OCI-LY7 (cell line): ENCODE results near the gene ICE2. TPM values are rescaled to one million over a fixed set of nuclear protein-coding genes. Genes with fewer than 3 reads are reported as not detected.

Experiments
- BruUV-seq: library from RNA; stranded (reverse); fragments of 400-500 nt; replicated peaks from 2 replicates; lab custom pipeline; 2021; lab: Mats Ljungman, UMichigan
- CTCF ChIA-PET: fragments of 300-600 bp; sonication (Branson Sonifier 250); formaldehyde crosslinking; loops from one replicate; lab custom pipeline; 2022; ENCODE audit warnings: antibody characterized with exemption; ENCODE audit not compliant: unreplicated experiment; lab: Charles Lee
- POLR2A ChIA-PET: fragments of 300-600 bp; sonication (Branson Sonifier 250); formaldehyde crosslinking; loops from one replicate; lab custom pipeline; 2022; ENCODE audit warnings: antibody characterized with exemption; lab: Charles Lee
- DNase-seq: peaks from one replicate; pipeline ENCODE4 v3.0.0-alpha.2; 2015; ENCODE audit warnings: low spot score
- H2AFZ ChIP-seq: fragments of 200-600 bp; sonication (generic), shearing (Covaris generic); 2 replicates; pipeline ENCODE4 v1.6.1; 2014; ENCODE audit warnings: mild to moderate bottlenecking, antibody characterized with exemption, low read length, moderate library complexity
- H3K27ac ChIP-seq: fragments of 200-600 bp; sonication (generic); 2 replicates; pipeline ENCODE4 v1.5.1; 2014; ENCODE audit warnings: mixed run types, low read depth, mild to moderate bottlenecking, moderate library complexity, low read length, inconsistent platforms; ENCODE audit not compliant: poor library complexity, severe bottlenecking
- H3K36me3 ChIP-seq: fragments of 200-600 bp; sonication (generic); 2 replicates; pipeline ENCODE4 v1.6.1; 2014; ENCODE audit warnings: mild to moderate bottlenecking, antibody characterized with exemption, low read length, moderate library complexity, mixed read lengths; ENCODE audit not compliant: insufficient read depth
- H3K4me1 ChIP-seq: fragments of 200-600 bp; sonication (generic); 2 replicates; pipeline ENCODE4 v1.5.1; 2014; ENCODE audit warnings: mild to moderate bottlenecking, low read length; ENCODE audit not compliant: insufficient read depth, poor library complexity, severe bottlenecking
- H3K4me2 ChIP-seq: fragments of 200-600 bp; sonication (generic); 2 replicates; pipeline ENCODE4 v1.6.1; 2014; ENCODE audit warnings: mild to moderate bottlenecking, low read length
- H3K4me3 ChIP-seq: fragments of 200-600 bp; sonication (generic); 2 replicates; pipeline ENCODE4 v1.5.1; 2014; ENCODE audit warnings: mild to moderate bottlenecking, low read depth, low read length; ENCODE audit not compliant: poor library complexity, severe bottlenecking
- H3K79me2 ChIP-seq: fragments of 200-600 bp; sonication (generic); 2 replicates; pipeline ENCODE4 v1.6.1; 2016; ENCODE audit warnings: low read depth, mild to moderate bottlenecking, low read length, moderate library complexity, mixed read lengths; ENCODE audit not compliant: insufficient read depth
- H3K9me2 ChIP-seq: fragments of 200-600 bp; sonication (generic); 2 replicates; pipeline ENCODE4 v1.6.1; 2016; ENCODE audit warnings: mild to moderate bottlenecking, low read length, mixed read lengths; ENCODE audit not compliant: insufficient read depth
- H3K9me3 ChIP-seq: fragments of 200-600 bp; sonication (generic); 2 replicates; pipeline ENCODE4 v1.6.1; 2014; ENCODE audit warnings: mild to moderate bottlenecking, mixed run types, low read length, mixed read lengths
- H4K20me1 ChIP-seq: fragments of 200-600 bp; sonication (generic); 2 replicates; pipeline ENCODE4 v1.6.1; 2014; ENCODE audit warnings: mild to moderate bottlenecking, antibody characterized with exemption, low read length, moderate library complexity, mixed read lengths; ENCODE audit not compliant: insufficient read depth
- CTCF ChIP-seq: fragments of 200-600 bp; sonication (generic); conservative IDR thresholded peaks from 2 replicates; pipeline ENCODE4 v1.5.1; 2014; ENCODE audit warnings: mild to moderate bottlenecking, antibody characterized with exemption, low read length, moderate library complexity, mixed read lengths
- EZH2phosphoT487 ChIP-seq: fragments of 200-600 bp; sonication (generic); IDR thresholded peaks from 2 replicates; pipeline ENCODE4 v1.6.1; 2018; ENCODE audit warnings: low read depth, borderline replicate concordance, mild to moderate bottlenecking, mixed run types, antibody characterized with exemption, low read length, moderate library complexity, mixed read lengths
- intact Hi-C: fragments of 100-400 bp; cut with micrococcal nuclease; formaldehyde crosslinking; loops from one replicate; pipeline ENCODE4 v1.10.0; 2022; ENCODE audit not compliant: unreplicated experiment
- total RNA-seq, 2 experiments: library from RNA; depleted of rRNA in 1 of 2; stranded (reverse); fragments of >200 nt in 1 of 2; shearing (Covaris generic) in 1 of 2; gene quantifications; 2 replicates each; pipeline ENCODE4 v1.2.3, GENCODE V29; 2014 to 2022

The ICE2 gene
- total RNA-seq, 2 experiments from 2014 or later, result 37.1 to 78.1 TPM

DNA sequence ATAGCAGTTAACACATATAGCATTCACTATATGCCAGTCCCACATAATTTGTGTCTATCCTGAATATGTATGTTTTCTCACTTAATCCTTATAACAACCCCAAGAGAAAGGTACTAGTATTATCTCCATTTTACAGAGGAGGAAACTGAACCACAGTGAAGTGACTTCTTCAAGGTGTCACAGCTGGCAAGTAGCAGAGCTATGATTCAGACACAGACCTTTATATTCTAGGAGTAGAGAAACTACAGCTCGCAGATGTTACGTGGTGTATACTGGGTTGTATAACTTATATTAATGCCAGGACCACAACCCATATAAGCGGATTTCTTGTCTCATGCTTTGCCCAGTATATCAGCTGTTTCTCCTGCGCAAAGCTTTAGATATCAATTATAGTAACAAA lies 29.5 kb upstream of the ICE2 start:
- Histone ChIP-seq H3K4me1 (peaks cover 6% of the 10 kb centered on the region), H3K4me2 (no peak overlapping the region), H3K4me3 (no peak overlapping the region), H3K9me2 (no peaks in the 10 kb centered on the region), H3K79me2 (no peaks in the 10 kb centered on the region), H3K36me3 (no peaks in the 10 kb centered on the region), H3K27ac (no peak overlapping the region), H3K9me3 (no peaks in the 10 kb centered on the region), H4K20me1 (no peaks in the 10 kb centered on the region), H2AFZ (no peak overlapping the region)
- no peak for TF ChIP-seq CTCF
- TF ChIP-seq EZH2phosphoT487, result no peak
- intact Hi-C loops, result loop anchor here (5.0 kb wide), 1 partner anchor 151 kb away; no protein-coding TSS in a partner anchor
- ChIA-PET CTCF (no interaction called here), POLR2A (no interaction called here)
- BruUV-seq, result no TSS peak
- DNase-seq, result no peak

GRCh38 chr15:60507596-60508424 lies 28.9 kb upstream of the ICE2 start:
- no peaks in the 10 kb centered on the region for H3K36me3 ChIP-seq
- H3K4me3 ChIP-seq, result no peak overlapping the region
- no peaks in the 10 kb centered on the region for H3K9me3 ChIP-seq
- H4K20me1 ChIP-seq, result no peaks in the 10 kb centered on the region
- intact Hi-C loops, result loop anchor here (5.0 kb wide), 1 partner anchor 151 kb away; no protein-coding TSS in a partner anchor
- ChIA-PET CTCF (no interaction called here), POLR2A (no interaction called here)
- BruUV-seq, result no TSS peak
- peak; percentile 64 for DNase-seq
- peaks cover 6% of the 10 kb centered on the region for H3K4me1 ChIP-seq
- H2AFZ ChIP-seq, result peak overlapping the region; percentile 60; the same call in 1 of the 2 replicates
- peak overlapping the region; percentile 48 for H3K4me2 ChIP-seq
- no peak overlapping the region for H3K27ac ChIP-seq
- H3K9me2 ChIP-seq, result no peaks in the 10 kb centered on the region
- no peaks in the 10 kb centered on the region for H3K79me2 ChIP-seq
- TF ChIP-seq CTCF (peak; percentile 98), EZH2phosphoT487 (no peak)

GRCh38 chr15:60496853-60497252 lies 17.9 kb upstream of the ICE2 start:
- H3K79me2 ChIP-seq, result no peaks in the 10 kb centered on the region
- no peaks in the 10 kb centered on the region for H4K20me1 ChIP-seq
- H3K4me3 ChIP-seq, result no peak overlapping the region
- intact Hi-C loops, result no loop called here
- H2AFZ ChIP-seq, result no peak overlapping the region
- H3K9me3 ChIP-seq, result no peaks in the 10 kb centered on the region
- no peak overlapping the region for H3K27ac ChIP-seq
- ChIA-PET CTCF (no interaction called here), POLR2A (interaction anchor here (1.1 kb wide), 1 partner anchor 24 kb away, joined by 5 read pairs; no protein-coding TSS in a partner anchor)
- no peak overlapping the region for H3K4me2 ChIP-seq
- no peaks in the 10 kb centered on the region for H3K36me3 ChIP-seq
- DNase-seq, result no peak
- H3K9me2 ChIP-seq, result no peaks in the 10 kb centered on the region
- no TSS peak for BruUV-seq
- H3K4me1 ChIP-seq, result no peaks in the 10 kb centered on the region
- TF ChIP-seq CTCF, result no peak
- no peak for TF ChIP-seq EZH2phosphoT487
